ENCODE data around the gene UBAC2. TPM values are rescaled to one million over a fixed set of nuclear protein-coding genes. Genes with fewer than 3 reads are reported as not detected.
"Not testable (repeated sequence)": the region's sequence is repeated elsewhere in the genome, so short reads cannot be mapped to it uniquely, and the experiment has no call there.

Gene UBAC2
- total RNA-seq, 4 donors from 2014 or later = 56.8 to 88.5 (median 77.7) TPM

DNA sequence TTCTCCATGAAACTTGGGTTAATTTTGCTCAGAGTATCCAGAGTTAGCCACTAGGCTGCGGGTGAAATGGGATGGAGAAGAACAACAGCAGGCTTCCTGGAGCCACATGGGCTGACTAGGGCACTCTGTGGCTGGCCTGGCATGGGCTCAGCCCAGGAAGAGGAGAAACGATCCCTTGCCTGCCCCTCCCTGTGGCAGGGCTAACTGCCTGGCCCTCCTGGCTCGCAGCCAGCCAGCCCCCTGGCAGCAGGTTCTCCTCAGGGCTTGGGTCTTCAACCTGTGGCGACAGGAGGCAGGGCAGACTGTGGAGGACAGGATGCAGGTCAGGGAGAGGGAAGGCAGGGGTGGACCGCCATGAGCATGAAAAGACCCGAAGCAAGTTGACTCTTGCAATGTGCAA is 185.3 kb downstream of the UBAC2 start:
- Histone ChIP-seq H3K27ac (no peak overlapping the region), H3K9me3 (no peaks in the 10 kb centered on the region), H3K4me1 (peaks cover 0 to 8% of the 10 kb centered on the region in 2 donors), H3K36me3 (peaks cover 3 to 5% of the 10 kb centered on the region in 2 donors), H3K4me3 (replicated peaks in 1 of 3) (no peak overlapping the region), H3K27me3 (no peaks in the 10 kb centered on the region)
- no peak for DNase-seq
- TF ChIP-seq, protein P1, sequence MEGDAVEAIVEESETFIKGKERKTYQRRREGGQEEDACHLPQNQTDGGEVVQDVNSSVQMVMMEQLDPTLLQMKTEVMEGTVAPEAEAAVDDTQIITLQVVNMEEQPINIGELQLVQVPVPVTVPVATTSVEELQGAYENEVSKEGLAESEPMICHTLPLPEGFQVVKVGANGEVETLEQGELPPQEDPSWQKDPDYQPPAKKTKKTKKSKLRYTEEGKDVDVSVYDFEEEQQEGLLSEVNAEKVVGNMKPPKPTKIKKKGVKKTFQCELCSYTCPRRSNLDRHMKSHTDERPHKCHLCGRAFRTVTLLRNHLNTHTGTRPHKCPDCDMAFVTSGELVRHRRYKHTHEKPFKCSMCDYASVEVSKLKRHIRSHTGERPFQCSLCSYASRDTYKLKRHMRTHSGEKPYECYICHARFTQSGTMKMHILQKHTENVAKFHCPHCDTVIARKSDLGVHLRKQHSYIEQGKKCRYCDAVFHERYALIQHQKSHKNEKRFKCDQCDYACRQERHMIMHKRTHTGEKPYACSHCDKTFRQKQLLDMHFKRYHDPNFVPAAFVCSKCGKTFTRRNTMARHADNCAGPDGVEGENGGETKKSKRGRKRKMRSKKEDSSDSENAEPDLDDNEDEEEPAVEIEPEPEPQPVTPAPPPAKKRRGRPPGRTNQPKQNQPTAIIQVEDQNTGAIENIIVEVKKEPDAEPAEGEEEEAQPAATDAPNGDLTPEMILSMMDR (IDR thresholded peaks at IDR 0.05) = no peak
- TF ChIP-seq POLR2A (IDR thresholded peaks at IDR 0.05) = no peak
- intact Hi-C loops (cut with DNase I) = no loop called here
- 81 to 96% methylated on average over 5 to 6 of the region's 6 CpGs for WGBS, 2 donors

DNA sequence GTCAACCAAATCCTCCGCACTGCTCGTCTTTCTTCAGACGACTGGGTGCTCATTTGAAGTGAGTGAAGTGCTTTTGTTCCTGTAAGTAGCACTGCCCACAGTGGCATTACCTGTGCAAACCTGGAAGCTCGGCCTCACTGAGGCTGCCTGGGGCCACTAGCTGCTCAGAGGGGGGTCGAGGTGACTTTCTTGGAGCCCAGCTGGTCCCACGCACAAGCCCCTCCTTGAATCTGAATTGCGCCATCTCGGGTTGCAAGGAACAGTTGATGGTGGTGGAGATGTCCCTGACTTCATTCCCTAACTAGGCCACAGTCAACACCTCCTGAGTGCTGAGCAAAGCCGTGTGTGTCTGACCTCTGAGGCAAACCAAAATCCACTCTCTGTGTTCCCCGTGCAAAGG is 185.8 kb downstream of the UBAC2 start:
- WGBS, 2 donors = 72 to 83% methylated on average over 6 to 10 of the region's 10 CpGs
- Histone ChIP-seq H3K9me3 (no peaks in the 10 kb centered on the region), H3K27ac (no peak overlapping the region), H3K27me3 (no peaks in the 10 kb centered on the region), H3K36me3 (peaks cover 3 to 5% of the 10 kb centered on the region in 2 donors), H3K4me1 (peaks cover 0 to 8% of the 10 kb centered on the region in 2 donors), H3K4me3 (replicated peaks in 1 of 3) (no peak overlapping the region)
- TF ChIP-seq, protein P1 (IDR thresholded peaks at IDR 0.05) = no peak
- no peak for TF ChIP-seq POLR2A (IDR thresholded peaks at IDR 0.05)
- intact Hi-C loops (cut with DNase I) = no loop called here
- DNase-seq = no peak

DNA sequence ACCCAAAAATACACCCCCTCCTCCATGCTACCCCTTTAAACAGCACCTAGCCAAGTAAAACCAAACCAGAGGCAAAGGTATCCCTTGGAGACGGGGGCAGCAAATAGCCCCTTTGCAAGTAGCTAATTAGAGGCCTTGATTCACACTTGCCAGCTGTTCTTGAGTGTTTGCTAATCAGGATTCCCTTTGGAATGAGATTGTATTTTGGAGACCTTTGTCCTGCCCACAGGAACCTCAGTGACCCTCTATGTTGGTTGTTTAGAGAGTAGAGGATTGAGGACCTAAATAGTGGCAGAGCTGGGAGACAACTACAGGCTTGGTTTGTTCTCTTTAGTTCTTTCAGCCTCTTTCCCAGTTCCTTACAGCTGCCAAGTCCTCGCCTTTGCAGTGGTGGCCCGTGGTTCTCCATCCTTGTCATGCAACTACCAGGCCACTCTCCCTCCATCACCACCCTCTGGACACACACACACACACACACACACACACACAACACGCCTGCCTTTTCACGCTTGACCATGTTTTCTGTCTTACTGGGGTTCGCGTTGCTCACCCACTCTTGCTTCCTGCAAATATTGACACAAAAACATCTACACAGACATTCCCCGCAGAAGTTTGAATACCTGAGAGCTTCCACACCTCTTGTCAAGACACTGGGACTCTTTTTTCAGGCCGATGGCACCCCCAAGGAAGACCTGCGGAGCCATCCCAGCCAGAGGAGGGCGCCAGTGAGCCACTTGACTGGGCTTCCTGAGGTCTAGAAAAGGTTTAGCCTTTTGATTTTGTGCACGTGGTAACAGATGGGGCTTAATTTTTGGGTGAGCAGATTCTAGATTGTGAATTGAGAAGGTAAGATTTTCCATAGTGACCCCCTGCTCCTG is 186.5 kb downstream of the UBAC2 start:
- DNase-seq = peak; percentile 25 to 49
- H3K36me3 ChIP-seq = peaks cover 3 to 5% of the 10 kb centered on the region in 2 donors
- H3K9me3 ChIP-seq = no peaks in the 10 kb centered on the region
- no peak overlapping the region for H3K4me3 ChIP-seq (replicated peaks in 1 of 3)
- no peak overlapping the region for H3K27ac ChIP-seq
- H3K27me3 ChIP-seq = no peaks in the 10 kb centered on the region
- H3K4me1 ChIP-seq = peaks cover 0 to 8% of the 10 kb centered on the region in 2 donors
- TF ChIP-seq POLR2A (IDR thresholded peaks at IDR 0.05) = no peak
- TF ChIP-seq, protein P1 (IDR thresholded peaks at IDR 0.05) = peak in 4 of 6 experiments; percentile 21 to 52 (median 36)
- 73 to 74% methylated on average over 12 of the region's 12 CpGs for WGBS, 2 donors
- intact Hi-C loops (cut with DNase I) = no loop called here

DNA sequence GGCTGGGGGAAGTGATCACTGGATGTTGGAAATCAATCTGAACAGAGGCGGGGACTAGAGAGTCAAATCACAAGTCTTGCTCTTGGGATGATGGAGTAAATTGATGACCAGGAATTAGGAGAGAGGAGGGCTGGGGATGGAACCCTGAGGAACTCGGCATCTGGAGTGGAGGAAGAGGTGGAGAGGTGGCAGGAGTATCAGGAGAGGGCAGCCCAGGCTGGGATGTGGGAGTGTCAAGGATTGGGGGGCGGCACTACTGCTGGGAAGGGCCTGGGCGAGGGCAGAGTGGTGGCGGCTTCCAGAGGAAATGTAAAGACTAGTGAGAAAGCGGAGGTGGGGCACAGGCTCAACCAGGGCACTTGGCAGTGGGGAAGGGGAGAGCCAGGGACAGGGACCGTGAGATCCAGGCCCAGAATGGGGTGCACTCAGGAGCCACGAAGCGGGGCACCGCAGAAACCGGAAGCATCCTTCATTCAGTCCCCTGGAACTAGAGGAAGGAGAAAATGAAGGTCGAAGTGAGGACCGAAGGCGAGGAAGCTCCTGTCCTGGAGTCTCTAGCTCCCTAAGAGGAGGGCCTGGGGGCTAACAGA is 187.8 kb downstream of the UBAC2 start:
- DNase-seq = no peak
- intact Hi-C loops (cut with DNase I) = no loop called here

DNA sequence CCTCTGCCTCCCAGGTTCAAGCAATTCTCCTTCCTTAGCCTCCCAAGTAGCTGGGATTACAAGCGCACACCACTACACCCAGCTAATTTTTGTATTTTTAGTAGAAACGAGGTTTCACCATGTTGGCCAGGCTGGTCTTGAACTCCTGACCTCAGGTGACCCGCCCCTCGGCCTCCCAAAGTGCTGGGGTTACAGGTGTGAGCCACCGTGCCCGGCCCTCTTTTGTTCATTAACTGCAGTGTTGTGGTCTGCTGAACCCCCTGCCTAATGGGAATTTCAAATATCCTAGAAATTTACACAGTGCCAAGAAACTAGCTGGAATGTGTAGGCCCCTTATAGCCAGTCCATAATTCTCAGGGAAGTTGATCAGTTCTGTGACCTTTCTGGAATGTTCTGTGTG is 188.4 kb downstream of the UBAC2 start:
- H3K27me3 ChIP-seq; DNase-seq; H3K4me1 ChIP-seq; H3K36me3 ChIP-seq; intact Hi-C loops (cut with DNase I); H3K27ac ChIP-seq; H3K4me3 ChIP-seq (replicated peaks in 1 of 3); H3K9me3 ChIP-seq: not testable (repeated sequence)
- 90 to 92% methylated on average over 6 of the region's 6 CpGs for WGBS, 2 donors

More for the DNA sequence above, 187.8 kb downstream of the UBAC2 start:
- Histone ChIP-seq H3K27me3 (no peaks in the 10 kb centered on the region), H3K4me3 (replicated peaks in 1 of 3) (no peak overlapping the region), H3K36me3 (peaks cover 3 to 5% of the 10 kb centered on the region in 2 donors), H3K27ac (no peak overlapping the region), H3K9me3 (no peaks in the 10 kb centered on the region), H3K4me1 (no peaks in the 10 kb centered on the region)
- TF ChIP-seq, protein P1 (IDR thresholded peaks at IDR 0.05) = no peak
- TF ChIP-seq POLR2A (IDR thresholded peaks at IDR 0.05) = no peak
- WGBS, 2 donors = 94 to 97% methylated on average over 14 of the region's 14 CpGs
